Heart left ventricle (tissue), 13 donors: ENCODE results near the gene FDX2.

ENCODE experiments used
- POLR2A ChIP-seq, 2 donors: fragments of 450-650 bp; IDR thresholded peaks; one replicate each; pipeline ENCODE4 v1.6.1; 2017; ENCODE audit warnings: antibody characterized with exemption in 2 of 2, mild to moderate bottlenecking in 2 of 2, moderate library complexity in 2 of 2
- TF ChIP-seq, protein P1 (sequence below), 12 donors: fragments of 200-600 bp; sonication (generic) in 4 of 12; IDR thresholded peaks; one replicate each; pipeline versions ENCODE4 v1.5.0 to v1.8.0; 2018 to 2022; ENCODE audit warnings: antibody characterized with exemption in 12 of 12, mild to moderate bottlenecking in 5 of 12
- donor health status: ischemic (EF 13 %, LVEDD 7.1; RV severe dilation, severe dysfunction).
- donor health status: DM: no; HTN: yes; CAD: no.
- donor health status: DM: no; HTN: no; CAD: no.
- donor health status: ischemic (EF 25% LVEDD 6.9; RV normal size, moderate dysfunction).
- donor health status: ischemic (EF 25% LVEDD 5.7; RV mildly dilated, moderate dysfunction).
- donor health status: ischemic (EF 35%, LVEDD 5.7; RV mildly dilated, moderate dysfunction).
- donor health status: nonischemic (EF 11% LVEDD 7.7; RV severe dilation, severe dysfunction).
- donor health status: DM: yes; HTN: yes; CAD: no.
- donor health status: PGD.
- donor health status: ischemic (EF 29% LVEDD 5.4; RV normal size, mild dysfunction).
- donor health status: nonischemic (EF 23%, LVEDD 6.1; RV moderate dilation, normal function).

DNA sequence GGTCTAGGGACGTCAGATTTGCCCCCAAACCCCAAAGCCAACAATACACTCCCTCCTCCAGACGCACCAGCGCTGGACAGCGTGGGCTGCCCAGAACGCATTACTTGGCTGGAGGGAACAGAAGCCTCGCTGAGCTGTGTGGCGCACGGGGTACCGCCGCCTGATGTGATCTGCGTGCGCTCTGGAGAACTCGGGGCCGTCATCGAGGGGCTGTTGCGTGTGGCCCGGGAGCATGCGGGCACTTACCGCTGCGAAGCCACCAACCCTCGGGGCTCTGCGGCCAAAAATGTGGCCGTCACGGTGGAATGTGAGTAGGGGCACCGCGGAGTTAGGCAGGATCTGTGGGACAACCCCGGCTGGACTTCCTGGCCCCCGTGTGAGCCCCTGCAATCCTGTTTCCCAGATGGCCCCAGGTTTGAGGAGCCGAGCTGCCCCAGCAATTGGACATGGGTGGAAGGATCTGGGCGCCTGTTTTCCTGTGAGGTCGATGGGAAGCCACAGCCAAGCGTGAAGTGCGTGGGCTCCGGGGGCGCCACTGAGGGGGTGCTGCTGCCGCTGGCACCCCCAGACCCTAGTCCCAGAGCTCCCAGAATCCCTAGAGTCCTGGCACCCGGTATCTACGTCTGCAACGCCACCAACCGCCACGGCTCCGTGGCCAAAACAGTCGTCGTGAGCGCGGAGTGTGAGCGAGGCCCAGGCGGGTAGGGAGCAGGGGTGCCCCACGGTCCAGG is 22.0 kb downstream of the FDX2 start:
- TF ChIP-seq, protein P1, sequence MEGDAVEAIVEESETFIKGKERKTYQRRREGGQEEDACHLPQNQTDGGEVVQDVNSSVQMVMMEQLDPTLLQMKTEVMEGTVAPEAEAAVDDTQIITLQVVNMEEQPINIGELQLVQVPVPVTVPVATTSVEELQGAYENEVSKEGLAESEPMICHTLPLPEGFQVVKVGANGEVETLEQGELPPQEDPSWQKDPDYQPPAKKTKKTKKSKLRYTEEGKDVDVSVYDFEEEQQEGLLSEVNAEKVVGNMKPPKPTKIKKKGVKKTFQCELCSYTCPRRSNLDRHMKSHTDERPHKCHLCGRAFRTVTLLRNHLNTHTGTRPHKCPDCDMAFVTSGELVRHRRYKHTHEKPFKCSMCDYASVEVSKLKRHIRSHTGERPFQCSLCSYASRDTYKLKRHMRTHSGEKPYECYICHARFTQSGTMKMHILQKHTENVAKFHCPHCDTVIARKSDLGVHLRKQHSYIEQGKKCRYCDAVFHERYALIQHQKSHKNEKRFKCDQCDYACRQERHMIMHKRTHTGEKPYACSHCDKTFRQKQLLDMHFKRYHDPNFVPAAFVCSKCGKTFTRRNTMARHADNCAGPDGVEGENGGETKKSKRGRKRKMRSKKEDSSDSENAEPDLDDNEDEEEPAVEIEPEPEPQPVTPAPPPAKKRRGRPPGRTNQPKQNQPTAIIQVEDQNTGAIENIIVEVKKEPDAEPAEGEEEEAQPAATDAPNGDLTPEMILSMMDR (IDR thresholded peaks at IDR 0.05) = no peak
- no peak for TF ChIP-seq POLR2A (IDR thresholded peaks at IDR 0.05)
